ENCODE results near the gene RIC8B.

The RIC8B gene

DNA sequence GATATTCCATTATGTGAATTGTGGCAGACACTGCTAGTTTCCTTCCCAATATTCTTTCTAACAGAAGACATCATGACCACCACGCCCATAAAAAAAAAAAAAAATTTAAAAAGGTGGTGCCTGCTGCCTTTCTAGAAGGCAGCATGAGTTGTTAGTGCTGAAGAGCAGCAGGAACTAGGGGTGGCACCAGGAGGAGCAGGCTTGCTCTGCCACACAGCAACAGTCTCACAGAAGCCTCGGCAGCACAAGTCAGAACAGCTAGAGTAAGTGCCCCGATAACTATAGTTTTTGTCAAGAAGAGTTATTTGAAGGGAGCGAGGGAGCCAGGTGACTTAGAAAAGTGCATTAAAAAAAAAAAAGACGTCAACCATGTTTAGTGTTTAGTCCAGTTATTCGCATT is 114.8 kb downstream of the RIC8B start:
- no peaks in the 10 kb centered on the region for H3K27me3 Mint-ChIP-seq
- no peak overlapping the region for H3K27ac Mint-ChIP-seq
- H3K36me3 Mint-ChIP-seq (ENCODE audit: low read depth), result peaks cover 12% of the 10 kb centered on the region
- no peaks in the 10 kb centered on the region for H3K9me3 Mint-ChIP-seq
- H3K4me3 Mint-ChIP-seq, result no peak overlapping the region
- H3K4me1 Mint-ChIP-seq (ENCODE audit: low read depth), result no peaks in the 10 kb centered on the region

DNA sequence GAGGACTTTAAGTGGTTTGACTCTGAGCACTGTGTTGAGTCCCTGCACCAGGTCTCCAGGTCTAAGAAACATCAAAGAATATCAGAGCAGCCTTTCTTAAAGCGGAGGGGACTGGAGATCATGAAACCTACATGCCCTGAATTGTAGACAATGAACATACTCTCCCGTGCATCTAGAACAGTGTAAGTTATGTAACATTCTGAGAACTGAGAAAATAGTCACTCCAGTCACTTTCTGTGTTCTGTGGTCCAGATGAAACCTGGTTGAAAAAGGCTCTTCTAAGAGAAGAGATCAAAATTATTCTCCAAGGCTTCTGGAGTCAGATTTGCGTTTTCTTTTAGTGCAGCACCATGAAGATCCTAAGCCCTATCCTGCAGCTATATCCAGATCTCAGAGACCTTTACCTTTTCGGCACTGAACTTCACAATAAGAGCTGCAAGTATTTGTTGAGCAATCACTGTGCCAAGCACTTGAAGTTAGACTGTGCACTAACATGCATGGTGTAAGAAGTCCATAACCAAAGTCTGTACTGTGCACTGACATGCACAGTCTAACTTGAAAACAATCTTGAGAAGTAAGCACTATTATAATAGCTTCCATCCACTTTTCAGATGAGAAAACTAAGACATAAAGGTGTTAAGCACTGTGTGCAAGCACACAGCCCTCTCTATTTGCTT is 115.6 kb downstream of the RIC8B start:
- Mint-ChIP-seq H3K36me3 (ENCODE audit: low read depth) (peaks cover 8% of the 10 kb centered on the region), H3K4me3 (no peak overlapping the region), H3K27me3 (no peaks in the 10 kb centered on the region)

DNA sequence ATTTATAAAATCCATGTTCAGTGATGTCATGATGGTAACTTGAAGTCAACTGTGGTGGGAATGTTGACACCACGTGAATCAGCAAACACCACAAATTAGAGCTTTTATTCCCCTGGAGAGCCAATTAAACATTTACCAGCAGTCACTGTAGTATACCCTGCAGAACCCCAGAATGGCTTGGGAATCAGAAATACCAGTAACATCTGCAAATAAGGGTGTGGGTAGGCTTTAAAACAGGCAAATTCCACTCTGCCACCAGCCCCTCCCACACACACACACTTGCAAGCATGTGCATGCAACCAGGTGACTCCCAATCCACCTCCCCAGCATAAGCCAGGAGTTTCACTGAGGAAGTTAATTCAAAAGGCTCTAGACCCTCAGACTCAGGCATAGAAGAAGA is 117.6 kb downstream of the RIC8B start:
- Mint-ChIP-seq H3K4me3 (no peak overlapping the region), H3K9me3 (no peaks in the 10 kb centered on the region), H3K27ac (no peak overlapping the region), H3K36me3 (ENCODE audit: low read depth) (peaks cover 7% of the 10 kb centered on the region), H3K27me3 (no peaks in the 10 kb centered on the region), H3K4me1 (ENCODE audit: low read depth) (no peaks in the 10 kb centered on the region)

More for the DNA sequence above, 115.6 kb downstream of the RIC8B start:
- Mint-ChIP-seq H3K27ac (no peak overlapping the region), H3K4me1 (ENCODE audit: low read depth) (no peaks in the 10 kb centered on the region), H3K9me3 (no peaks in the 10 kb centered on the region)

DNA sequence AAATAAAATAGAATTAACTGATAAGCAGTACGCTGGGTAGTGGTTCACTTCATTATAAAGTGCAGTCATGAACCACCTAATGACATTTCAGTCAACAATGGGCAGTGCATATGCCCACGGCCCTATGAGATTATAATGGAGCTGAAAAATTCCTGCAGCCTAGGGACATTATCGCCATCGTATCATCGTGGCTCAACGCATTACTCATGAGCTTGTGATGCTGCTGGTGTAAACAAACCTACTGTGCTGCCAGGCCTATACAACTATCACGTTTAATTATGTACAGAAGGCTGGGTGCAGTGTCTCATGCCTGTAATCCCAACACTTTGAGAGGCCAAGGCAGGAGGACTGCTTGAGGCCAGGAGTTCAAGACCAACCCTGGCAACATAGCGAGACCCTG is 119.0 kb downstream of the RIC8B start:
- no peaks in the 10 kb centered on the region for H3K4me1 Mint-ChIP-seq (ENCODE audit: low read depth)
- no peaks in the 10 kb centered on the region for H3K9me3 Mint-ChIP-seq
- no peaks in the 10 kb centered on the region for H3K36me3 Mint-ChIP-seq (ENCODE audit: low read depth)
- H3K27me3 Mint-ChIP-seq, result peaks cover 7% of the 10 kb centered on the region
- no peak overlapping the region for H3K27ac Mint-ChIP-seq
- no peak overlapping the region for H3K4me3 Mint-ChIP-seq

DNA sequence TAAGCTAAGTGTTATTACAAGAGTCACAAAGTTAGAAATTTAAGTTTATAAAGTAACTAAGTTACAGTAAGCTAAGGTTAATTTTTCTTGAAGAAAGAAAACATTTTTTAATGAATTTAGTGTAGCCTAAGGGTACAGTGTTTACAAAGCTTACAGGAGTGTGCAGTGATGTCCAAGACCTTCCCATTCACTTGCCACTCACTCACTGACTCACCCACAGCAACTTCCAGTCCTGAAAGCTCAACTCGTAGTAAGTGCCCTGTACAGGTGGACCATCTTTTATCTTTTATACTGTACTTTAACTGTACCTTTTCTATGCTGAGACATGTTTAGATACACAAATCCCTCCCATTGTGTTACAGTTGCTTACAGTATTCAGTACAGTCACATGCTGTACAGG is 120.3 kb downstream of the RIC8B start:
- H3K4me3 Mint-ChIP-seq, result no peak overlapping the region
- peaks cover 9% of the 10 kb centered on the region for H3K27me3 Mint-ChIP-seq
- H3K4me1 Mint-ChIP-seq (ENCODE audit: low read depth), result no peaks in the 10 kb centered on the region
- H3K9me3 Mint-ChIP-seq, result no peaks in the 10 kb centered on the region
- H3K36me3 Mint-ChIP-seq (ENCODE audit: low read depth), result no peaks in the 10 kb centered on the region
- H3K27ac Mint-ChIP-seq, result no peak overlapping the region

DNA sequence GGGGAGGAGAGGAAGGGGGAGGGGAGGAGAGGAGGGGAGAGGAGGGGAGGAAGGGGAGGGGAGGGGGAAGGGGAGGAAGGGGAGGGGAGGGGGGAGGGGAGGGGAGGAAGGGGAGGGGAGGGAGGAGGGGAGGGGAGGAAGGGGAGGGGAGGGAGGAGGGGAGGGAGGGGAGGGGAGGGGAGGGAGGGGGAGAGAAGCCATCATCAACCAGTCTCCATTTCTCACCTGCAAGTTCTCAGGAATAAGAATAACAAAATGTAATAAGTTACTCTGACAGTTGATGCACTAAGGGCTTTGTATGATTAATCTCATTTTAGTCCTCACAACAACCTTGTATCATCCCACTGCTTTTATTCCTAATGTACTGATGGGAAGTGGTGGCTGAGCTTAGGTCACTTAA is 122.1 kb downstream of the RIC8B start:
- Mint-ChIP-seq H3K4me1 (ENCODE audit: low read depth) (no peaks in the 10 kb centered on the region), H3K4me3 (no peak overlapping the region), H3K27me3 (peaks cover 21% of the 10 kb centered on the region), H3K9me3 (no peaks in the 10 kb centered on the region), H3K27ac (no peak overlapping the region), H3K36me3 (ENCODE audit: low read depth) (no peaks in the 10 kb centered on the region)

DNA sequence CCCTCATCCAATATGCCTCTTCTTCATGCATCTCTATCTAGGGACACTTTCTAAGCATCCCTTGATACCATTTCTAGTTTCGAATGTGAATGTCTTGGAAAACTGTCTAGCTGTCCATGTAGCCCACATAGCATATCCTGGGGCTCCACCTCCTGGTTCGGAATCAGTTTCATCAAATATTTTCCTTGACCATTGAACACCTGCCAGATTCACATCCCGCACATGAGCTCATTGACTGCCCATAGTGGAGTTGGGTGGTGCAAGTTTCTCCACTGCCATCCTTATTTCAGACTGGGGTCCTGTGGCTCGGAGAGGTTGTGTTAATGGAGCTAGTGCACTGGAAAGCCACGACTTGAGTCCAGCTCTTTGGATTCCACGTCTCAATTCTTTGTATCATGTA is 122.6 kb downstream of the RIC8B start:
- Mint-ChIP-seq H3K36me3 (ENCODE audit: low read depth) (no peaks in the 10 kb centered on the region), H3K4me3 (no peak overlapping the region), H3K9me3 (no peaks in the 10 kb centered on the region), H3K27ac (no peak overlapping the region), H3K4me1 (ENCODE audit: low read depth) (no peaks in the 10 kb centered on the region), H3K27me3 (peaks cover 26% of the 10 kb centered on the region)

DNA sequence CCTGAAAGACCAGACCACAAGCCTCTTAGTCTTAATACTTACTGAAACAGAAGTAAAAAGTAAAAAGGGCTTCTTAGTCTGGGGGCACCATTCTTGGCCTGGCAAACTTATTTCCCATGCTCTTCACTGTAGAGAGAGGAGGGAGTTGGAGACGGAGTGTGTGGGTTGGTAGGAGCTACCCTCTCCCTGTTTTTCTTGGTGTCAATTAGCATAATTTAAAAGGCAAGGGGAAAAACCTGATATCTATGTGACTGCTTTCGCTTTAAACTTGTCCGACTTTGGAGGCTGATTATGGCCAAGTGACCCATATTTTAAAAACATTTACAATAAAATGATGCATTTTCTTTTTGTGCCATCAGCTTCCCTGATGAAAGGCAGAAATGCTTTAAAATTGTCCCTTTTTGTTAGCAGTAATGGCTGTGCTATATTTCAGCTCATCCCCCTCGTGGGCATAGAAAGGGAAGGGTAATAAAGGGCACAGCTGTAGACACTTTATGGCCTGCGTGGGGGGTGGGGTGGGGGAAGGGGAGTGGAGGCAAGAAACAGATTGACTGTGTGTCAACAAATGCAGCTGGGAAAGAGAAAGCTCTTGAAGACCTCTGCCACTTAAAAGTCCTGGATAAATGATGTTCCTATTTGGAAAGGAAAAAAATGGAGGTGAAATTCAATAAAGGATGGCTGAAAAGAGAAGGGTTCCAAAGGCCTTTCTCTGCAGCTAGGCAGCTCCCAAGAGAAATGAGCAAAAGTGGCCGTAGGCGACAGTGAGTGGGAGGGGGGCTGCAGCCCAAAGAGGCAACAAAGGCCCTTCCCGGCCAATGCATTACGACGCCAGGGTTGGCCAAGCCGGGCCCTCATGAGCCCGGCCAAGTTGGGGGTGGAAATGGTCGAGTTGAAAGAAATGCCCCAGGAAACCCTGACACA is 123.8 kb downstream of the RIC8B start:
- H3K27ac Mint-ChIP-seq, result no peak overlapping the region
- no peak overlapping the region for H3K4me3 Mint-ChIP-seq
- peaks cover 37% of the 10 kb centered on the region for H3K27me3 Mint-ChIP-seq
- H3K36me3 Mint-ChIP-seq (ENCODE audit: low read depth), result no peaks in the 10 kb centered on the region
- H3K9me3 Mint-ChIP-seq, result no peaks in the 10 kb centered on the region
- H3K4me1 Mint-ChIP-seq (ENCODE audit: low read depth), result peaks cover 4% of the 10 kb centered on the region

DNA sequence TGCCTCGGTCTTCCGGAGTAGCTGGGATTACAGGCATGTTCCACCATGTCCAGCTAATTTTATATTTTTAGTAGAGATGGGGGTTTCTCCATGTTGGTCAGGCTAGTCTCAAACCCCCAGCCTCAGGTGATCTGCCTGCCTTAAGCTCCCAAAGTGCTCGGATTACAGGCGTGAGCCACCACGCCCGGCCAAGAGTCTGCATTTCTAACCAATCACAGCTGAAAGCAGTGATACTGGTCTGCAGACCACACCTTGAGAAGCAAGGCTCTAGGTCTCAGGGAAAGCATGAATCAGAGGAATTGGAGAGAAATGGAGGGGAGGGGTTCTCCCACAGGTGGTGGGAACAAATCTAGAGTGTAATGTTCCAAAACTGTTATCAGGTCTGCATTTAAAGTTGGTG is 126.1 kb downstream of the RIC8B start:
- Mint-ChIP-seq H3K4me3 (no peak overlapping the region), H3K27me3 (peaks cover 55% of the 10 kb centered on the region), H3K9me3 (no peaks in the 10 kb centered on the region), H3K27ac (no peak overlapping the region), H3K36me3 (ENCODE audit: low read depth) (no peaks in the 10 kb centered on the region), H3K4me1 (ENCODE audit: low read depth) (peaks cover 10% of the 10 kb centered on the region)

DNA sequence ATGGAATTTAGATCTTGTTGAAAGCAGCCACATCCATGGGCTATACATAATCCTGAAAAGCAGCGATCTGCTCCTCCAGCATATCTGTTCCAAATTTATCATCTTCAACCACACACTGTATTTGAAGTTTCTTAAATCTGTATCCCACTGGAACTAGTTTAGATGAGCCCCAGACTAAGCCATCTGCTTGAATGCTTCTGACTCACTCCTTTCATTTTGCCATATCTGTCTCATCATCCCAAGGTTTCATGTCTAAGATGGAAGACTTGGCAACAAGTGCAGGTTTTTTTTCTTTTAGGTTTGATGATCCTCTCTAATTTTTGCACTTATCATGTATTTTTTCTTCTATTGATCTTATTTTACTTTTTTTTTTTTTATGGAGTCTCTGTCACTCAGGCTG is 126.8 kb downstream of the RIC8B start:
- H3K27me3 Mint-ChIP-seq, result peaks cover 60% of the 10 kb centered on the region

DNA sequence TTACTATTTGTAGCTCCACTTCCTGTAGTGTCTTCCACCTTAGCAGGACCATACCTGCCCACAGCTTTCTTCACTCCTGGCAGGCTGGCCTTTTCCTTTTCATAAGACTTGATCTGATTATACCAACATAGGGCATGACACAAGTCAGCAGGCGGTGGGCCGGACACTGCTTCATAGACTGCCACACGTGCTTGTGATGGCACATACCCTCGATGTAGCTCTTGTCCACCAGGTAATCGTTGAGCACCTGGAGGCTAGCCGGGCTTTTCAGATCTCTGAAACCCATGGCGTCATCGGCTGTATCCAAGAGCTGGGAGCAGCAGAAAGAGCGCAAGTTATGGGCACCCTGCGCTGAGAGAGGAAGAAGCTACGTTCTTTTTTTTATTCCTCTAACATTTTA is 127.6 kb downstream of the RIC8B start:
- Mint-ChIP-seq H3K4me1 (ENCODE audit: low read depth) (peaks cover 10% of the 10 kb centered on the region), H3K27ac (no peak overlapping the region), H3K4me3 (no peak overlapping the region), H3K36me3 (ENCODE audit: low read depth) (no peaks in the 10 kb centered on the region), H3K27me3 (peaks cover 68% of the 10 kb centered on the region), H3K9me3 (no peaks in the 10 kb centered on the region)

More for the DNA sequence above, 126.8 kb downstream of the RIC8B start:
- Mint-ChIP-seq H3K36me3 (ENCODE audit: low read depth) (no peaks in the 10 kb centered on the region), H3K4me1 (ENCODE audit: low read depth) (peaks cover 10% of the 10 kb centered on the region), H3K27ac (no peak overlapping the region), H3K9me3 (no peaks in the 10 kb centered on the region), H3K4me3 (no peak overlapping the region)

DNA sequence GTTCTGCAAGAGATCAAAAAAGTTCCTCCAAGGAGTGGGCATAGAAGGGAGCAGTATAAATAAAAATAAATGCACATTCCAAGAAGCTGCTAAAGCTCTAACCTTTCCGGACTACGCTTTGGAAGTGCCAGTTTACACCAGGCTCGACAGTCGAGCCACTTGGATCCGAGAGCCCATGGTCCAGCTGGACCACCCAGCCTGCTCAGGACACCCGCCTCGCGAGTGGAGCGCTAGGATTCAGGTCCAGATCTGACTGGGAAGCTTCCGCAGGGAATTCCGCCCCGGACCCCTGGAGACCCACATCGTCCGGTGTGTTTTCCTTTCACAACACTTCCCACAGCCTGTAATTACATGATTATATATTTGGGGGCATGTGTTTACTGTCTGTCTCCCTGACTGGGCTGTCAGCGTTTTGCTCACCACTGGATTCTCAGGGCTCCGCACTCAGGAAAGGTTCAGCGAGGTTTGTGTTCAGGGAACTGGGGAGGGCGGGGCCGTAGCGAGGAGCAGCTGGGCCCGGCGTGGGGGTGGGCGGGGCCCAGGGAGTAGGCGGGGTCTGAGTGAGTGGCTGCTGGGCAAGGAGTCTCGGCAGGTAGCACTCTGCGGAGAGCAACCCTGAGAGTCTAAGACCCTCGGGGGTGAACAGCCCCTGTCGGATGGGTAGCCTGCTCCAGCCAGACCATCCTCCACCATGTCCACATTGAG is 128.9 kb downstream of the RIC8B start:
- no peaks in the 10 kb centered on the region for H3K9me3 Mint-ChIP-seq
- no peaks in the 10 kb centered on the region for H3K36me3 Mint-ChIP-seq (ENCODE audit: low read depth)
- peaks cover 10% of the 10 kb centered on the region for H3K4me1 Mint-ChIP-seq (ENCODE audit: low read depth)
- H3K4me3 Mint-ChIP-seq, result peak overlapping the region; percentile 57
- no peak overlapping the region for H3K27ac Mint-ChIP-seq
- peaks cover 71% of the 10 kb centered on the region for H3K27me3 Mint-ChIP-seq

DNA sequence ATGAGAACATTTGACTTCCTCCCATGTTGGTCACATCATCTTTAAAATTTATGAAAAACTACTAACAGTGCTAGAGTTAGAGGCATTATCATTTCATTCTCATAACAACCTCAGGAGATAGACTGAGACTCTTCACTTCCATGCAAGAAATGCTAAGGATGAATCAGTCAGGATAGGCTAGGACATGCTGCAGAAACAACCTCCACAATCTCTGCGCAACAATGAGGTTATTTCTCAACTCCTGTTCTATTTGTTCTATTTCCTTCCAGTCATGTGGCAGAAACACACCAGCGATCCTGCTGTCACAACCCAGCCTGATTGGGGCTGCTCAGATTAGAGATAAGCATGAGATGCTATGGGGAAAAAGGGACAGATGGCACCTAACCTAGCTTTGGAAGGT is 132.2 kb downstream of the RIC8B start:
- H3K4me1 Mint-ChIP-seq (ENCODE audit: low read depth), result peaks cover 26% of the 10 kb centered on the region
- H3K36me3 Mint-ChIP-seq (ENCODE audit: low read depth), result no peaks in the 10 kb centered on the region
- H3K9me3 Mint-ChIP-seq, result no peaks in the 10 kb centered on the region
- H3K27me3 Mint-ChIP-seq, result peaks cover 66% of the 10 kb centered on the region
- H3K27ac Mint-ChIP-seq, result peak overlapping the region; percentile 5
- H3K4me3 Mint-ChIP-seq, result no peak overlapping the region

DNA sequence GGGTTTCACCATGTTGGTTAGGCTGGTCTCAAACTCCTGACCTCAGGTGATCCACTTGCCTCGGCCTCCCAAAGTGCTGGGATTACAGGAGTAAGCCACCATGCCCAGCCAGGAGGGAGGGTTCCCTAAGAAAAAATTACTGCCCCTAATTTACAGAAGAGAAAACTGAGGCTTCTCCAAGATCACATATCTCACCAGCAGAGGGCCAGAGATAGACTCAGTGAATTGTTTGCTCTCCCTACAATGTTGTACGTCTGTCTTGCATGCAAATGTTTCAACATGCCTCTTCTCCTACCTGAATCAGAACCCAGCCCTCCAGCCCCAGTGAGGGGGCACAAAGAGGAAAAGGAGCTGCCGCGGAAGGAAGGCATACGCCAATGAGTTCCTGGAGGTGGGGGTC is 132.9 kb downstream of the RIC8B start:
- Mint-ChIP-seq H3K9me3 (no peaks in the 10 kb centered on the region), H3K4me3 (no peak overlapping the region), H3K27ac (no peak overlapping the region), H3K36me3 (ENCODE audit: low read depth) (no peaks in the 10 kb centered on the region), H3K27me3 (peaks cover 61% of the 10 kb centered on the region), H3K4me1 (ENCODE audit: low read depth) (peaks cover 30% of the 10 kb centered on the region)

DNA sequence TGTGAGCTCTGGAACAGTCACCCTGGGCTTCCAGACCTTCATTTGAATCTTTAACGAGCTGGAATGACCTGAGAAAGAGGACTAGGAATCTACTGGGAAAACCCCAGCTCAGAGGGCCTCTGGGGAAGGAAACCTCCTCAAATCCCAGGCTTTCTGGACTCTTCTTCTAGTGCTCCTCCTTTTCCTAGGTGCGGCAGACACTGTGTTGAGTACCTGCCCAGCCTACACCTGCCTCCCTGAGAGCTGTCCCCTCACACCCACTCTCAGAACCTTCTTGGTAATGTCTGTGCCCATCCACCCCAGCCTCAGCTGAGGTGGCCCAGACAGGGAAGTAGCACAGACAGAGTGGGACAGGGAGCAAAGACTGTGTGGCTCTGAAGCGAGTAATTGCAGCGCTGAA is 133.4 kb downstream of the RIC8B start:
- peaks cover 57% of the 10 kb centered on the region for H3K27me3 Mint-ChIP-seq

More for the DNA sequence above, 133.4 kb downstream of the RIC8B start:
- Mint-ChIP-seq H3K4me1 (ENCODE audit: low read depth) (peaks cover 30% of the 10 kb centered on the region), H3K4me3 (no peak overlapping the region), H3K36me3 (ENCODE audit: low read depth) (no peaks in the 10 kb centered on the region), H3K9me3 (no peaks in the 10 kb centered on the region), H3K27ac (no peak overlapping the region)

All from stimulated activated naive CD8-positive, alpha-beta T cell treated with anti-CD3 and anti-CD28 coated beads, Interleukin-15, Interleukin-2, amounts not matched to agents 100 ng/mL and 50 ng/mL, for 24 hours (primary cell).